GM12878 (cell line): Measurements from ENCODE around the gene SKIL. TPM values are rescaled to one million over a fixed set of nuclear protein-coding genes. Genes with fewer than 3 reads are reported as not detected.

ENCODE experiments used
- BCL11A ChIP-seq: IDR thresholded peaks from 2 replicates; pipeline ENCODE4 v1.6.1; 2011; ENCODE audit warnings: low read depth, low read length
- BHLHE40 ChIP-seq, 2 experiments: fragments of 450-650 bp in 1 of 2; IDR thresholded peaks; 2 replicates each; pipeline ENCODE4 v1.6.1; 2011 to 2017; ENCODE audit warnings: low read depth in 2 of 2, borderline replicate concordance in 1 of 2, improper control_type of control experiment in 1 of 2, low read length in 1 of 2, mild to moderate bottlenecking in 1 of 2
- CBFB ChIP-seq: IDR thresholded peaks from 2 replicates; pipeline ENCODE4 v1.6.1; 2016; ENCODE audit warnings: antibody characterized with exemption, low read depth
- CEBPB ChIP-seq, 2 experiments: fragments of 150-350 bp in 1 of 2; IDR thresholded peaks; 2 replicates each; pipeline ENCODE4 v1.6.1; 2012 to 2014; ENCODE audit warnings: low read depth in 2 of 2, low read length in 2 of 2, borderline replicate concordance in 1 of 2, inconsistent platforms in 1 of 2
- CREM ChIP-seq: IDR thresholded peaks from 2 replicates; pipeline ENCODE4 v1.6.1; 2014; ENCODE audit warnings: antibody characterized with exemption, low read depth
- EGR1 ChIP-seq, 2 experiments: IDR thresholded peaks; 1 replicate in 1 of 2; 2 replicates in 1 of 2; pipeline ENCODE4 v1.6.1; 2011 to 2012; ENCODE audit warnings: low read depth in 2 of 2, low read length in 2 of 2, borderline replicate concordance in 1 of 2, mild to moderate bottlenecking in 1 of 2, moderate library complexity in 1 of 2
- IKZF1 ChIP-seq: fragments of 450-650 bp; conservative IDR thresholded peaks from 2 replicates; pipeline ENCODE4 v1.6.1; 2017; ENCODE audit warnings: antibody characterized with exemption, mild to moderate bottlenecking
- MEF2A ChIP-seq: IDR thresholded peaks from 2 replicates; pipeline ENCODE4 v1.6.1; 2011; ENCODE audit warnings: low read depth, mild to moderate bottlenecking, low read length, moderate library complexity; ENCODE audit not compliant: insufficient read depth
- MEF2B ChIP-seq: fragments of 450-650 bp; IDR thresholded peaks from 2 replicates; pipeline ENCODE4 v1.6.1; 2018; ENCODE audit warnings: mild to moderate bottlenecking, moderate library complexity; ENCODE audit not compliant: partially characterized antibody, poor library complexity, severe bottlenecking
- POLR2AphosphoS5 ChIP-seq: IDR thresholded peaks from 2 replicates; pipeline ENCODE4 v1.6.1; 2011; ENCODE audit warnings: mild to moderate bottlenecking, low read length, inconsistent platforms
- RCOR1 ChIP-seq: conservative IDR thresholded peaks from 2 replicates; pipeline ENCODE4 v1.6.1; 2012; ENCODE audit warnings: low read depth, low read length, improper control_type of control experiment
- SMARCA5 ChIP-seq: fragments of 450-650 bp; IDR thresholded peaks from 2 replicates; pipeline ENCODE4 v1.6.1; 2017; ENCODE audit warnings: mild to moderate bottlenecking
- TCF3 ChIP-seq: IDR thresholded peaks from 2 replicates; pipeline ENCODE4 v1.6.1; 2012; ENCODE audit warnings: low read depth, mild to moderate bottlenecking, low read length, borderline replicate concordance; ENCODE audit not compliant: insufficient read depth
- YY1 ChIP-seq: IDR thresholded peaks from 2 replicates; pipeline ENCODE4 v1.6.1; 2011; ENCODE audit warnings: low read depth, mild to moderate bottlenecking, low read length
- polyA plus RNA-seq, 11 experiments: library from polyadenylated mRNA; depleted of rRNA in 4 of 11; unstranded in 6 of 11; stranded (reverse) in 5 of 11; fragments of >200 nt; fragmentation: Nextera tagmentation in 4 of 11; fragmentation: Illumina TruSeq in 1 of 11; extraction: Ambion mirVana in 4 of 11; extraction: Trizol in 1 of 11; gene quantifications; 1 replicate in 1 of 11; 2 replicates in 10 of 11; pipeline versions ENCODE4 v1.2.1 to v1.2.3, GENCODE V29; 2011 to 2016; ENCODE audit warnings: inconsistent platforms in 2 of 11, missing spikeins in 2 of 11, low read depth in 1 of 11
- total RNA-seq, 4 experiments: library from RNA; depleted of rRNA in 3 of 4; stranded (reverse); fragments of >200 nt in 3 of 4; fragmentation: Illumina TruSeq in 1 of 4; extraction: Trizol in 1 of 4; gene quantifications; 2 replicates each; pipeline versions ENCODE4 v1.2.1 to v1.2.3, GENCODE V29; 2013 to 2021
- TF ChIP-seq, protein P1 (sequence below): fragments of 450-650 bp; IDR thresholded peaks from 2 replicates; pipeline ENCODE4 v1.6.1; 2017; ENCODE audit warnings: mild to moderate bottlenecking, moderate library complexity
- TF ChIP-seq, protein P2 (sequence below): IDR thresholded peaks from 2 replicates; pipeline ENCODE4 v1.6.1; 2012; ENCODE audit warnings: improper control_type of control experiment, low read depth, low read length; ENCODE audit not compliant: insufficient replicate concordance
- TF ChIP-seq, protein P3 (sequence below): fragments of 450-650 bp; IDR thresholded peaks from 2 replicates; pipeline ENCODE4 v1.6.1; 2017; ENCODE audit warnings: antibody characterized with exemption, mild to moderate bottlenecking, moderate library complexity

Gene SKIL
- total and polyA plus RNA-seq, 10 of the 15 experiments (the other 5 are each of a cell fraction or from before 2014, with no cell fraction given) = 2.7 to 14.8 (median 6.7) TPM

DNA sequence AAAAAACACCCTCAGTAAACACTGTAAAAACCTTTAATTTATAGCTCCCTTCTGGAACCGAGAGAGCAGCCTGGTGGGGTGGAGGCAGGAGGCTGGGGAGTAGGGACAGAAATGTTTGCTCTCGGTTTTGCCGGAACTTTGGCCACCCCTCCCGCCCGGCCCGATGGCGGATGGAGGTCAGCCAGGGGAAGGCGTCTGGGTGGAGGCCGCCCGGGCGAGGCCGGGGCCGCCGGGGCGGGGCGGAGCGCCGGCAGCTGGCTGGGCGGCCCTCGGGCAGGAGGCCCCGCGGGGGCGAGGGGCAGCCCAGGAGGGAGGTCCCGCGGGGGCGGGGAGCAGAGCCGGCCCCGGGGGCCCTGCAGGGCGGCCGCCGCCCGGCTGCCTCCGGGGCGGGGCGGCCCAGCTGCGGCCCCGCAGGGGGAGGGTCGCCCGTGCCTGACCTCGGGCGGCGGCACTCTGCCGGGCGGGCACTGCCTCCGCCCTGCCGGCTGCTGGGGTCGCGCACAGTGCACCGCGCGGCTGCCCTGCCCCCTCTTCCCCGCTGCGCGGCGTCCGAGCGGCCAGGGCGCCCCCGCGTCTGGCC, 829 bp upstream of the SKIL start (continued):
- TF ChIP-seq, protein P1, sequence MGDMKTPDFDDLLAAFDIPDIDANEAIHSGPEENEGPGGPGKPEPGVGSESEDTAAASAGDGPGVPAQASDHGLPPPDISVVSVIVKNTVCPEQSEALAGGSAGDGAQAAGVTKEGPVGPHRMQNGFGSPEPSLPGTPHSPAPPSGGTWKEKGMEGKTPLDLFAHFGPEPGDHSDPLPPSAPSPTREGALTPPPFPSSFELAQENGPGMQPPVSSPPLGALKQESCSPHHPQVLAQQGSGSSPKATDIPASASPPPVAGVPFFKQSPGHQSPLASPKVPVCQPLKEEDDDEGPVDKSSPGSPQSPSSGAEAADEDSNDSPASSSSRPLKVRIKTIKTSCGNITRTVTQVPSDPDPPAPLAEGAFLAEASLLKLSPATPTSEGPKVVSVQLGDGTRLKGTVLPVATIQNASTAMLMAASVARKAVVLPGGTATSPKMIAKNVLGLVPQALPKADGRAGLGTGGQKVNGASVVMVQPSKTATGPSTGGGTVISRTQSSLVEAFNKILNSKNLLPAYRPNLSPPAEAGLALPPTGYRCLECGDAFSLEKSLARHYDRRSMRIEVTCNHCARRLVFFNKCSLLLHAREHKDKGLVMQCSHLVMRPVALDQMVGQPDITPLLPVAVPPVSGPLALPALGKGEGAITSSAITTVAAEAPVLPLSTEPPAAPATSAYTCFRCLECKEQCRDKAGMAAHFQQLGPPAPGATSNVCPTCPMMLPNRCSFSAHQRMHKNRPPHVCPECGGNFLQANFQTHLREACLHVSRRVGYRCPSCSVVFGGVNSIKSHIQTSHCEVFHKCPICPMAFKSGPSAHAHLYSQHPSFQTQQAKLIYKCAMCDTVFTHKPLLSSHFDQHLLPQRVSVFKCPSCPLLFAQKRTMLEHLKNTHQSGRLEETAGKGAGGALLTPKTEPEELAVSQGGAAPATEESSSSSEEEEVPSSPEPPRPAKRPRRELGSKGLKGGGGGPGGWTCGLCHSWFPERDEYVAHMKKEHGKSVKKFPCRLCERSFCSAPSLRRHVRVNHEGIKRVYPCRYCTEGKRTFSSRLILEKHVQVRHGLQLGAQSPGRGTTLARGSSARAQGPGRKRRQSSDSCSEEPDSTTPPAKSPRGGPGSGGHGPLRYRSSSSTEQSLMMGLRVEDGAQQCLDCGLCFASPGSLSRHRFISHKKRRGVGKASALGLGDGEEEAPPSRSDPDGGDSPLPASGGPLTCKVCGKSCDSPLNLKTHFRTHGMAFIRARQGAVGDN = 0 out of 2 replicates have a peak, but pooled peaks have one; percentile 18
- TF ChIP-seq TCF3 = peak; percentile 91
- TF ChIP-seq MEF2A = peak; percentile 52; the same call in 1 of the 2 replicates
- no peak for TF ChIP-seq CEBPB (IDR thresholded peaks at IDR 0.05; ENCODE audit: borderline replicate concordance in 1 of 2, low read depth in 2 of 2, low read length in 2 of 2)
- TF ChIP-seq, protein P2, sequence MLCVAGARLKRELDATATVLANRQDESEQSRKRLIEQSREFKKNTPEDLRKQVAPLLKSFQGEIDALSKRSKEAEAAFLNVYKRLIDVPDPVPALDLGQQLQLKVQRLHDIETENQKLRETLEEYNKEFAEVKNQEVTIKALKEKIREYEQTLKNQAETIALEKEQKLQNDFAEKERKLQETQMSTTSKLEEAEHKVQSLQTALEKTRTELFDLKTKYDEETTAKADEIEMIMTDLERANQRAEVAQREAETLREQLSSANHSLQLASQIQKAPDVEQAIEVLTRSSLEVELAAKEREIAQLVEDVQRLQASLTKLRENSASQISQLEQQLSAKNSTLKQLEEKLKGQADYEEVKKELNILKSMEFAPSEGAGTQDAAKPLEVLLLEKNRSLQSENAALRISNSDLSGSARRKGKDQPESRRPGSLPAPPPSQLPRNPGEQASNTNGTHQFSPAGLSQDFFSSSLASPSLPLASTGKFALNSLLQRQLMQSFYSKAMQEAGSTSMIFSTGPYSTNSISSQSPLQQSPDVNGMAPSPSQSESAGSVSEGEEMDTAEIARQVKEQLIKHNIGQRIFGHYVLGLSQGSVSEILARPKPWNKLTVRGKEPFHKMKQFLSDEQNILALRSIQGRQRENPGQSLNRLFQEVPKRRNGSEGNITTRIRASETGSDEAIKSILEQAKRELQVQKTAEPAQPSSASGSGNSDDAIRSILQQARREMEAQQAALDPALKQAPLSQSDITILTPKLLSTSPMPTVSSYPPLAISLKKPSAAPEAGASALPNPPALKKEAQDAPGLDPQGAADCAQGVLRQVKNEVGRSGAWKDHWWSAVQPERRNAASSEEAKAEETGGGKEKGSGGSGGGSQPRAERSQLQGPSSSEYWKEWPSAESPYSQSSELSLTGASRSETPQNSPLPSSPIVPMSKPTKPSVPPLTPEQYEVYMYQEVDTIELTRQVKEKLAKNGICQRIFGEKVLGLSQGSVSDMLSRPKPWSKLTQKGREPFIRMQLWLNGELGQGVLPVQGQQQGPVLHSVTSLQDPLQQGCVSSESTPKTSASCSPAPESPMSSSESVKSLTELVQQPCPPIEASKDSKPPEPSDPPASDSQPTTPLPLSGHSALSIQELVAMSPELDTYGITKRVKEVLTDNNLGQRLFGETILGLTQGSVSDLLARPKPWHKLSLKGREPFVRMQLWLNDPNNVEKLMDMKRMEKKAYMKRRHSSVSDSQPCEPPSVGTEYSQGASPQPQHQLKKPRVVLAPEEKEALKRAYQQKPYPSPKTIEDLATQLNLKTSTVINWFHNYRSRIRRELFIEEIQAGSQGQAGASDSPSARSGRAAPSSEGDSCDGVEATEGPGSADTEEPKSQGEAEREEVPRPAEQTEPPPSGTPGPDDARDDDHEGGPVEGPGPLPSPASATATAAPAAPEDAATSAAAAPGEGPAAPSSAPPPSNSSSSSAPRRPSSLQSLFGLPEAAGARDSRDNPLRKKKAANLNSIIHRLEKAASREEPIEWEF = no peak
- peak; percentile 35 for TF ChIP-seq IKZF1
- peak in 1 of 2 experiments; percentile 99; a peak in 2 of 3 replicates for TF ChIP-seq EGR1 (IDR thresholded peaks at IDR 0.05; ENCODE audit: borderline replicate concordance in 1 of 2, low read depth in 2 of 2, low read length in 2 of 2)
- peak; percentile 29; the same call in 1 of the 2 replicates for TF ChIP-seq CREM
- peak; percentile 73; the same call in 1 of the 2 replicates for TF ChIP-seq SMARCA5
- TF ChIP-seq RCOR1 = no peak
- TF ChIP-seq, protein P3, sequence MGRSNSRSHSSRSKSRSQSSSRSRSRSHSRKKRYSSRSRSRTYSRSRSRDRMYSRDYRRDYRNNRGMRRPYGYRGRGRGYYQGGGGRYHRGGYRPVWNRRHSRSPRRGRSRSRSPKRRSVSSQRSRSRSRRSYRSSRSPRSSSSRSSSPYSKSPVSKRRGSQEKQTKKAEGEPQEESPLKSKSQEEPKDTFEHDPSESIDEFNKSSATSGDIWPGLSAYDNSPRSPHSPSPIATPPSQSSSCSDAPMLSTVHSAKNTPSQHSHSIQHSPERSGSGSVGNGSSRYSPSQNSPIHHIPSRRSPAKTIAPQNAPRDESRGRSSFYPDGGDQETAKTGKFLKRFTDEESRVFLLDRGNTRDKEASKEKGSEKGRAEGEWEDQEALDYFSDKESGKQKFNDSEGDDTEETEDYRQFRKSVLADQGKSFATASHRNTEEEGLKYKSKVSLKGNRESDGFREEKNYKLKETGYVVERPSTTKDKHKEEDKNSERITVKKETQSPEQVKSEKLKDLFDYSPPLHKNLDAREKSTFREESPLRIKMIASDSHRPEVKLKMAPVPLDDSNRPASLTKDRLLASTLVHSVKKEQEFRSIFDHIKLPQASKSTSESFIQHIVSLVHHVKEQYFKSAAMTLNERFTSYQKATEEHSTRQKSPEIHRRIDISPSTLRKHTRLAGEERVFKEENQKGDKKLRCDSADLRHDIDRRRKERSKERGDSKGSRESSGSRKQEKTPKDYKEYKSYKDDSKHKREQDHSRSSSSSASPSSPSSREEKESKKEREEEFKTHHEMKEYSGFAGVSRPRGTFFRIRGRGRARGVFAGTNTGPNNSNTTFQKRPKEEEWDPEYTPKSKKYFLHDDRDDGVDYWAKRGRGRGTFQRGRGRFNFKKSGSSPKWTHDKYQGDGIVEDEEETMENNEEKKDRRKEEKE = 0 out of 2 replicates have a peak, but pooled peaks have one; percentile 39
- peak; percentile 74 for TF ChIP-seq POLR2AphosphoS5
- TF ChIP-seq MEF2B = no peak
- peak in 1 of 2 experiments; percentile 96; a peak in 3 of 4 replicates for TF ChIP-seq BHLHE40 (IDR thresholded peaks at IDR 0.05; ENCODE audit: borderline replicate concordance in 1 of 2, low read depth in 2 of 2, low read length in 1 of 2)
- peak; percentile 45 for TF ChIP-seq CBFB
- peak; percentile 52; the same call in 1 of the 2 replicates for TF ChIP-seq BCL11A
- peak; percentile 79 for TF ChIP-seq YY1
